Immature natural killer cell (primary cell): ENCODE results near the gene UNC5A. TPM values are rescaled to one million over a fixed set of nuclear protein-coding genes. Genes with fewer than 3 reads are reported as not detected.

Experiments
- DNase-seq, 3 donors: peaks; one replicate each; pipeline ENCODE4 v3.0.0; 2022; ENCODE audit warnings: mixed read lengths in 1 of 3
- H3K27ac Mint-ChIP-seq, 6 donors: one replicate each; pipeline ENCODE4 v1.8.0; 2020; ENCODE audit warnings: mixed read lengths in 6 of 6, mild to moderate bottlenecking in 5 of 6, inconsistent platforms in 4 of 6, moderate library complexity in 3 of 6
- H3K27me3 Mint-ChIP-seq, 3 donors: one replicate each; pipeline ENCODE4 v1.8.0; 2020 to 2021; ENCODE audit warnings: low read depth in 3 of 3, mild to moderate bottlenecking in 3 of 3, mixed read lengths in 3 of 3, moderate library complexity in 3 of 3, inconsistent platforms in 1 of 3
- H3K36me3 Mint-ChIP-seq, 3 donors: one replicate each; pipeline ENCODE4 v1.8.0; 2020; ENCODE audit warnings: mixed read lengths in 3 of 3, inconsistent platforms in 2 of 3, mild to moderate bottlenecking in 2 of 3
- H3K4me1 Mint-ChIP-seq, 2 donors: one replicate each; pipeline ENCODE4 v1.8.0; 2020; ENCODE audit warnings: inconsistent platforms in 2 of 2, mild to moderate bottlenecking in 2 of 2, mixed read lengths in 2 of 2, moderate library complexity in 1 of 2
- H3K4me3 Mint-ChIP-seq, 5 donors: one replicate each; pipeline ENCODE4 v1.8.0; 2020; ENCODE audit warnings: mild to moderate bottlenecking in 5 of 5, mixed read lengths in 5 of 5, inconsistent platforms in 3 of 5, moderate library complexity in 3 of 5
- H3K9me3 Mint-ChIP-seq, 6 donors: one replicate each; pipeline ENCODE4 v1.8.0; 2020; ENCODE audit warnings: mild to moderate bottlenecking in 6 of 6, mixed read lengths in 6 of 6, inconsistent platforms in 4 of 6, moderate library complexity in 3 of 6
- polyA plus RNA-seq, 3 donors: library from polyadenylated mRNA; unstranded; fragments of 300-500 nt; fragmentation: Illumina TruSeq; gene quantifications; one replicate each; pipeline ENCODE4 v1.2.3, GENCODE V29; 2021

Gene UNC5A
- polyA plus RNA-seq, 3 donors from 2014 or later = not detected

- H3K4me3 Mint-ChIP-seq = no peak overlapping the region
- H3K27me3 Mint-ChIP-seq = peaks cover 4 to 9% (median 5%) of the 10 kb centered on the region in 3 donors
- no peaks in the 10 kb centered on the region for H3K4me1 Mint-ChIP-seq
- peaks cover 0 to 2% (median 0%) of the 10 kb centered on the region in 6 donors for H3K9me3 Mint-ChIP-seq
- H3K27ac Mint-ChIP-seq = no peak overlapping the region
- DNase-seq = no peak
- no peaks in the 10 kb centered on the region for H3K36me3 Mint-ChIP-seq
Observed at GRCh38 chr5:176788941-176789872, 21.2 kb upstream of the UNC5A start.

- Mint-ChIP-seq H3K27me3 (peaks cover 4 to 11% (median 6%) of the 10 kb centered on the region in 3 donors), H3K4me1 (no peaks in the 10 kb centered on the region), H3K9me3 (peaks cover 0 to 2% (median 0%) of the 10 kb centered on the region in 6 donors), H3K27ac (no peak overlapping the region), H3K36me3 (no peaks in the 10 kb centered on the region), H3K4me3 (no peak overlapping the region)
- no peak for DNase-seq
Observed at GRCh38 chr5:176789873-176790615, 20.3 kb upstream of the UNC5A start.

- no peak for DNase-seq
- Mint-ChIP-seq H3K9me3 (peaks cover 0 to 2% (median 0%) of the 10 kb centered on the region in 6 donors), H3K4me3 (no peak overlapping the region), H3K4me1 (no peaks in the 10 kb centered on the region), H3K27me3 (peaks cover 4 to 11% (median 8%) of the 10 kb centered on the region in 3 donors), H3K27ac (no peak overlapping the region), H3K36me3 (no peaks in the 10 kb centered on the region)
Observed at GRCh38 chr5:176790941-176791340, 19.4 kb upstream of the UNC5A start.

GRCh38 chr5:176792655-176793342 lies 17.6 kb upstream of the UNC5A start:
- no peak overlapping the region for H3K27ac Mint-ChIP-seq
- H3K4me1 Mint-ChIP-seq = no peaks in the 10 kb centered on the region
- no peaks in the 10 kb centered on the region for H3K36me3 Mint-ChIP-seq
- peaks cover 0 to 2% (median 0%) of the 10 kb centered on the region in 6 donors for H3K9me3 Mint-ChIP-seq
- DNase-seq = no peak
- peaks cover 3 to 12% (median 12%) of the 10 kb centered on the region in 3 donors for H3K27me3 Mint-ChIP-seq
- no peak overlapping the region for H3K4me3 Mint-ChIP-seq

- no peaks in the 10 kb centered on the region for H3K36me3 Mint-ChIP-seq
- no peak overlapping the region for H3K27ac Mint-ChIP-seq
- peaks cover 0 to 2% (median 0%) of the 10 kb centered on the region in 6 donors for H3K9me3 Mint-ChIP-seq
- H3K4me1 Mint-ChIP-seq = no peaks in the 10 kb centered on the region
- no peak for DNase-seq
- H3K27me3 Mint-ChIP-seq = peaks cover 3 to 10% (median 9%) of the 10 kb centered on the region in 3 donors
- no peak overlapping the region for H3K4me3 Mint-ChIP-seq
Observed at GRCh38 chr5:176793343-176793699, 17.0 kb upstream of the UNC5A start.

GRCh38 chr5:176793736-176794135 lies 16.6 kb upstream of the UNC5A start:
- no peaks in the 10 kb centered on the region for H3K4me1 Mint-ChIP-seq
- peaks cover 0 to 2% (median 0%) of the 10 kb centered on the region in 6 donors for H3K9me3 Mint-ChIP-seq
- H3K27ac Mint-ChIP-seq = no peak overlapping the region
- H3K36me3 Mint-ChIP-seq = no peaks in the 10 kb centered on the region
- peaks cover 3 to 10% (median 8%) of the 10 kb centered on the region in 3 donors for H3K27me3 Mint-ChIP-seq
- H3K4me3 Mint-ChIP-seq = no peak overlapping the region
- no peak for DNase-seq

GRCh38 chr5:176794509-176794908 lies 15.8 kb upstream of the UNC5A start:
- H3K27me3 Mint-ChIP-seq = peaks cover 3 to 10% (median 8%) of the 10 kb centered on the region in 3 donors

GRCh38 chr5:176796411-176796810 lies 13.9 kb upstream of the UNC5A start:
- no peaks in the 10 kb centered on the region for H3K4me1 Mint-ChIP-seq
- no peak overlapping the region for H3K27ac Mint-ChIP-seq
- no peak overlapping the region for H3K4me3 Mint-ChIP-seq
- H3K9me3 Mint-ChIP-seq = no peaks in the 10 kb centered on the region
- H3K27me3 Mint-ChIP-seq = peaks cover 2 to 10% (median 7%) of the 10 kb centered on the region in 3 donors
- no peak for DNase-seq
- H3K36me3 Mint-ChIP-seq = no peaks in the 10 kb centered on the region

More at GRCh38 chr5:176794509-176794908, 15.8 kb upstream of the UNC5A start:
- no peak for DNase-seq
- H3K4me3 Mint-ChIP-seq = no peak overlapping the region
- H3K27ac Mint-ChIP-seq = no peak overlapping the region
- no peaks in the 10 kb centered on the region for H3K4me1 Mint-ChIP-seq
- no peaks in the 10 kb centered on the region for H3K9me3 Mint-ChIP-seq
- no peaks in the 10 kb centered on the region for H3K36me3 Mint-ChIP-seq

GRCh38 chr5:176796970-176797369 lies 13.4 kb upstream of the UNC5A start:
- Mint-ChIP-seq H3K27me3 (peaks cover 2 to 10% (median 5%) of the 10 kb centered on the region in 3 donors), H3K9me3 (no peaks in the 10 kb centered on the region), H3K36me3 (no peaks in the 10 kb centered on the region), H3K4me3 (no peak overlapping the region), H3K4me1 (no peaks in the 10 kb centered on the region), H3K27ac (no peak overlapping the region)
- DNase-seq = no peak

- no peak for DNase-seq
- Mint-ChIP-seq H3K4me1 (no peaks in the 10 kb centered on the region), H3K9me3 (no peaks in the 10 kb centered on the region), H3K27me3 (peaks cover 4 to 10% (median 5%) of the 10 kb centered on the region in 3 donors), H3K4me3 (no peak overlapping the region), H3K27ac (no peak overlapping the region), H3K36me3 (no peaks in the 10 kb centered on the region)
Observed at GRCh38 chr5:176797456-176798050, 12.8 kb upstream of the UNC5A start.

GRCh38 chr5:176798086-176798876 lies 12.1 kb upstream of the UNC5A start:
- Mint-ChIP-seq H3K27ac (no peak overlapping the region), H3K9me3 (no peaks in the 10 kb centered on the region), H3K4me1 (no peaks in the 10 kb centered on the region), H3K36me3 (no peaks in the 10 kb centered on the region), H3K4me3 (no peak overlapping the region), H3K27me3 (peaks cover 4 to 10% (median 5%) of the 10 kb centered on the region in 3 donors)
- DNase-seq = no peak

- DNase-seq = no peak
- Mint-ChIP-seq H3K4me1 (no peaks in the 10 kb centered on the region), H3K27ac (no peak overlapping the region), H3K27me3 (peaks cover 4 to 10% (median 10%) of the 10 kb centered on the region in 3 donors), H3K9me3 (no peaks in the 10 kb centered on the region), H3K4me3 (no peak overlapping the region), H3K36me3 (no peaks in the 10 kb centered on the region)
Observed at GRCh38 chr5:176798949-176799348, 11.4 kb upstream of the UNC5A start.

GRCh38 chr5:176799488-176799887 lies 10.9 kb upstream of the UNC5A start:
- DNase-seq = no peak
- Mint-ChIP-seq H3K9me3 (no peaks in the 10 kb centered on the region), H3K4me3 (no peak overlapping the region), H3K27ac (no peak overlapping the region), H3K36me3 (no peaks in the 10 kb centered on the region), H3K27me3 (peaks cover 4 to 15% (median 10%) of the 10 kb centered on the region in 3 donors), H3K4me1 (no peaks in the 10 kb centered on the region)
